Activated CD8-positive, alpha-beta memory T cell treated with anti-CD3 and anti-CD28 coated beads, Interleukin-2, amount 10 ng/mL, durations not matched to agents 7 days and 5 days (primary cell): ENCODE measurements around the gene INTS6. TPM values are rescaled to one million over a fixed set of nuclear protein-coding genes. Genes with fewer than 3 reads are reported as not detected.

ENCODE experiments used
- ATAC-seq: fragments of 150-1000 bp; cut with Tn5 transposase; one replicate; pipeline ENCODE4 v1.10.0; 2021; ENCODE audit warnings: moderate library complexity
- CTCF ChIA-PET: fragments of 350-600 bp; sonication (Branson Sonifier 250); formaldehyde crosslinking; loops from one replicate; lab custom pipeline; 2021; ENCODE audit warnings: antibody characterized with exemption; lab: Charles Lee
- DNase-seq: peaks from one replicate; pipeline ENCODE4 v3.0.0-alpha.2; 2020
- H3K27ac Mint-ChIP-seq: one replicate; pipeline ENCODE4 v1.8.0; 2021; ENCODE audit warnings: mild to moderate bottlenecking, mixed read lengths
- H3K27me3 Mint-ChIP-seq: one replicate; pipeline ENCODE4 v1.8.0; 2021; ENCODE audit warnings: mixed read lengths
- H3K36me3 Mint-ChIP-seq: one replicate; pipeline ENCODE4 v1.8.0; 2021; ENCODE audit warnings: mild to moderate bottlenecking, mixed read lengths
- H3K4me1 Mint-ChIP-seq: one replicate; pipeline ENCODE4 v1.8.0; 2021; ENCODE audit warnings: mixed read lengths
- H3K4me3 Mint-ChIP-seq: one replicate; pipeline ENCODE4 v1.8.0; 2021; ENCODE audit warnings: mild to moderate bottlenecking, moderate library complexity, mixed read lengths
- H3K9me3 Mint-ChIP-seq: one replicate; pipeline ENCODE4 v1.8.0; 2022; ENCODE audit warnings: low read depth, mixed read lengths
- total RNA-seq, 2 experiments: library from RNA; stranded (reverse); gene quantifications; one replicate each; pipeline ENCODE4 v1.2.3, GENCODE V29; 2021

The INTS6 gene
- total RNA-seq: 10 to 100 TPM; 52.9 to 60.3 TPM

DNA sequence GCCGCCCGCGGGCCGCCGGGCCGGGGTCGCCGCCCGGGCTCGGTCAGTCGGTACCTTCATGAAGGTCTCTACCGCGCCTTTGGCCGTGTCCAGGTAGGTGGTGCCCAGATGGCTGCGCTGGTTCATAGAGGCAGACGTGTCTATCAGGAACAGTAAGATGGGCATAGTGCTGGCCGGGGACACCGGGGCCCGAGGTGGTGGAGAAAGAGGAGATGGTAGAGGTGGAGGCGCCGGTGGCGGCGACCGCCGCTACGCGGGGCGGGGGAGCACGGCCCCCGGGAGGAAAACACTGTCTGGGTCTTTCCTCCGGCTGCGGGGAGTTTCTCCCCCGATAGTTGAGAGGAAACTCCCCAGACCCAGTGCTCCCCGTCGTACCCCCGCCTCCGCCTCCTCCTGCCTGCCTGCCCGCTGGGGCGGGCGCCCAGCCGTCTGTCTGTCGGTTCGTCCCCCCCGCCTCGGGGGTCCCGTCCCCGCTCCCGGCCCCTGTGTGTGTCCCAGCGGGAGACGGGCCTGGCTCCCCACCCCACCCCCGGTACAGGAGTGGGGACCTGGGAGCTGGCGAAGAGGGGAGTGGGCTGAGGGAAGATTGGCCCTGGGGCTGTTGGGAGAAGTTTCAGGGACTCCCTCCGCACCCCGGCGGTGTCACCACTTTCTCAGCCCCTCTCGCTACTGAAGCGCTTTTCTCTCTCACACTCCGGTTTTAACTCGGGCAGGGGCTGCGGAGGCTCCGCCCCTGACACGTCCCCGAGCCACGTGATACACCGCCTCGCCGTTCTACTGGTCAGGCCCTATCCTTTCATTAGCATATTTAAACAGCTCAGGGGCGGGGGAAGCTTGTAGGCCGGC, at the start of gene INTS6:
Gene INTS6 (minus strand): TSS at position 676 of the 846 bp plus-strand sequence. CDS start 511 bp downstream, at position 165.
- peak; percentile 99 for DNase-seq
- peak; percentile 84 for ATAC-seq
- Mint-ChIP-seq H3K4me3 (peak within 1 kb of the TSS; percentile 90), H3K27ac (peak within 1 kb of the TSS; percentile 97), H3K4me1 (peaks cover 32% of the 10 kb centered on the region), H3K9me3 (peaks cover 2% of the 10 kb centered on the region), H3K27me3 (no peaks in the 10 kb centered on the region), H3K36me3 (peaks cover 44% of the 10 kb centered on the region)
- CTCF ChIA-PET: interaction anchor here (0.8 to 1.5 kb wide), 6 partner anchors 81 to 328 kb away, joined by 3 to 6 read pairs (median 3); no protein-coding TSS in a partner anchor

GRCh38 chr13:51502153-51502651, 49.4 kb upstream of the INTS6 start:
- no peak overlapping the region for H3K4me3 Mint-ChIP-seq

DNA sequence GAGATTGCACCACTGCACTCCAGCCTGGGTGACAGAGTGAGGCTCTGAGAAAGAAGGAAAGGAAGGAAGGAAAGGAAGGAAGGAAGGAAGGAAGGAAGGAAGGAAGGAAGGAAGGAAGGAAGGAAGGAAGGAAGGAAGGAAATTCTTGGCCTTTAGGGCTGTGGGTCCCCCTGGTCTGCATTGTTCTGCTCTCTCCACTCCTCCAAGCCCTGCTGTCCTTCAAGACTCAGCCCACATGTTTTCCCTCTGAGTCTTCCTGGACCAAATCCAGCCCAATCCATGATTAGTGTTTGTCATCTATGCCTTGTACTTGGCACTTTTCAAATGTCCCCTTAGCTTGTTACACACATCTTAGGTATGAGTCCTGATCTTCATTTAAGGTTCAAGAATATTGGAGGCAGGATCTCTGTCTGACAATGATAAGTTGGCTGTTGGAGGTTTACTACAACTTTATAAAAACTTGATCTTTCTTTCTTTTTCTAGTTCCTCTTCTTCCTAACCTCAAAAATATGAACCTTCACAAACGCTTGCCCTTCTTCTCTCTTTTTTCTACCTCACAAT, 48.8 kb upstream of the INTS6 start:
- CTCF ChIA-PET: no interaction called here
- ATAC-seq (no peak), DNase-seq (no peak)
- no peaks in the 10 kb centered on the region for H3K9me3 Mint-ChIP-seq
- H3K4me3 Mint-ChIP-seq: no peak overlapping the region
- peaks cover 18% of the 10 kb centered on the region for H3K4me1 Mint-ChIP-seq
- no peak overlapping the region for H3K27ac Mint-ChIP-seq
- H3K27me3 Mint-ChIP-seq: peaks cover 9% of the 10 kb centered on the region
- H3K36me3 Mint-ChIP-seq: no peaks in the 10 kb centered on the region

More at GRCh38 chr13:51502153-51502651, 49.4 kb upstream of the INTS6 start:
- DNase-seq: no peak
- Mint-ChIP-seq H3K9me3 (no peaks in the 10 kb centered on the region), H3K36me3 (no peaks in the 10 kb centered on the region), H3K27ac (no peak overlapping the region), H3K27me3 (peaks cover 6% of the 10 kb centered on the region), H3K4me1 (peaks cover 18% of the 10 kb centered on the region)
- ATAC-seq: peak; percentile 63
- CTCF ChIA-PET: no interaction called here

- Mint-ChIP-seq H3K36me3 (no peaks in the 10 kb centered on the region), H3K27ac (no peak overlapping the region), H3K27me3 (peaks cover 14% of the 10 kb centered on the region), H3K9me3 (no peaks in the 10 kb centered on the region), H3K4me3 (no peak overlapping the region), H3K4me1 (peaks cover 18% of the 10 kb centered on the region)
- CTCF ChIA-PET: no interaction called here
- ATAC-seq (no peak), DNase-seq (no peak)
These were observed 48.3 kb upstream of the INTS6 start for GRCh38 chr13:51501096-51501495.

DNA sequence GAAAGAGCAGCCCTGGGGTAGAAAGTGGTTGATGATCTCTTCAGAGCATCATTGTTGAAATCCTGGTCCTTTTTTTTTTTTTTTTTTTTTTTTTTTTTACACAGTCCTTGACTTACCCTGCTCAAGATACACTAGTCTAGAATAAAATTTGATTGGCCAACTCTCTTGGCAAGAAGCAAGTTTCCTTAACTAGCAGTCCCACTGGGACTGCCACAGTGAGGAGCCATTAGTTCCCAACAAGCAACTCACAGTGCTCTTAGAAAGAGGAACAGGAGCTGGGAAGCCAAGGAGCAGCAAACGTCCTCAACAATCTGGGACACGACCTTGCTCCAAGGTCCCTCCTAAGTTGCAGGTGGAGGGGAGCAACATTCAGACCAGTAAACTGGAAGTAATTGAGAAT, 47.9 kb upstream of the INTS6 start:
- DNase-seq (no peak), ATAC-seq (no peak)
- CTCF ChIA-PET: no interaction called here
- H3K27ac Mint-ChIP-seq: no peak overlapping the region
- peaks cover 16% of the 10 kb centered on the region for H3K27me3 Mint-ChIP-seq
- no peaks in the 10 kb centered on the region for H3K36me3 Mint-ChIP-seq
- no peak overlapping the region for H3K4me3 Mint-ChIP-seq
- H3K9me3 Mint-ChIP-seq: no peaks in the 10 kb centered on the region
- peaks cover 18% of the 10 kb centered on the region for H3K4me1 Mint-ChIP-seq

DNA sequence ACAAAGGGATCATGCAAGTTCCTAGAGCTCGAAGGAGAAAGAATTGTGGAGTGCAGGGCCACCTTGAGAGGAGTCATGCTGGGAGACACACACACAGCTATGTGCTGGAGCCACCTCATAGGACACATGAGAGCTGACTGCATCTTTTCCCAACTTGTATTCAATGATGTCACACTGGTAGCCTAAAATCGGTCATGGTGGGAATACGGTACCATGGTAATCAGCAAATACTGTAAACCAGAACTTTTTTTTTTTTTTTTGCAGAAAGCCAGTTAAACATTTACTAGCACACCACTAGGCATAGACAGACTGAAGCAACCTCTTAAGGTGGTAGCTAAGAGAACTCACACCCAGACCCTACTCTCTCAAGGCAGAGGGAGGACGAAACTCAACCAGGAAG, 47.0 kb upstream of the INTS6 start:
- CTCF ChIA-PET: no interaction called here
- no peak for ATAC-seq
- no peak for DNase-seq
- peaks cover 18% of the 10 kb centered on the region for H3K4me1 Mint-ChIP-seq
- H3K9me3 Mint-ChIP-seq: no peaks in the 10 kb centered on the region
- H3K4me3 Mint-ChIP-seq: no peak overlapping the region
- H3K36me3 Mint-ChIP-seq: no peaks in the 10 kb centered on the region
- H3K27ac Mint-ChIP-seq: no peak overlapping the region
- H3K27me3 Mint-ChIP-seq: peaks cover 20% of the 10 kb centered on the region

GRCh38 chr13:51495316-51495715, 42.5 kb upstream of the INTS6 start:
- CTCF ChIA-PET: no interaction called here
- H3K27ac Mint-ChIP-seq: no peak overlapping the region
- peaks cover 2% of the 10 kb centered on the region for H3K4me1 Mint-ChIP-seq
- H3K4me3 Mint-ChIP-seq: no peak overlapping the region
- ATAC-seq: no peak
- H3K36me3 Mint-ChIP-seq: no peaks in the 10 kb centered on the region
- no peaks in the 10 kb centered on the region for H3K9me3 Mint-ChIP-seq
- peaks cover 20% of the 10 kb centered on the region for H3K27me3 Mint-ChIP-seq
- DNase-seq: no peak

GRCh38 chr13:51494156-51494555, 41.3 kb upstream of the INTS6 start:
- DNase-seq (no peak), ATAC-seq (no peak)
- Mint-ChIP-seq H3K27me3 (peaks cover 20% of the 10 kb centered on the region), H3K4me1 (no peaks in the 10 kb centered on the region), H3K4me3 (no peak overlapping the region), H3K9me3 (no peaks in the 10 kb centered on the region), H3K36me3 (no peaks in the 10 kb centered on the region), H3K27ac (no peak overlapping the region)
- CTCF ChIA-PET: no interaction called here

DNA sequence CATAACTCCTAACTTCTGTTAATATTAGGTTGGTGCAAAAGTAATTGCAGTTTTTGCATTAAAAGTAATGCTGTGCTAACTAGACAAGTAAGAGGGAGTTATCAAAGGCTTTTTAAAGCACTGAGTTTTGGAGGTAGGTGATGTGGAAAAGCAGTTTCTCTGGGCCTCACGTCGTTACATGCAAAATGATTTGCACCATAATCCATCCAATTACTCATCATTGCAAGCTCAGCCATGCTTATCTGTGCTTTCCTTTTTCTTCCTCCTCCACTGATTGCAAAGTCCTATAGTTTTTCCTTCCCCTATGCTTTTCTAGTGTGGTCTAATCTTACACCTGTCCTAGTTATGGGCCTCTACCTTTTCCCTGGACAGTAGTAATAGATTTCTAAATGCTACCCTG, 35.4 kb upstream of the INTS6 start:
- CTCF ChIA-PET: no interaction called here
- Mint-ChIP-seq H3K27me3 (no peaks in the 10 kb centered on the region), H3K27ac (no peak overlapping the region), H3K4me3 (no peak overlapping the region), H3K4me1 (no peaks in the 10 kb centered on the region), H3K9me3 (no peaks in the 10 kb centered on the region), H3K36me3 (no peaks in the 10 kb centered on the region)
- ATAC-seq (no peak), DNase-seq (no peak)

GRCh38 chr13:51481656-51482055, 28.8 kb upstream of the INTS6 start:
- no peaks in the 10 kb centered on the region for H3K4me1 Mint-ChIP-seq
- CTCF ChIA-PET: no interaction called here
- DNase-seq (no peak), ATAC-seq (no peak)
- no peak overlapping the region for H3K4me3 Mint-ChIP-seq
- H3K9me3 Mint-ChIP-seq: no peaks in the 10 kb centered on the region
- no peak overlapping the region for H3K27ac Mint-ChIP-seq
- H3K27me3 Mint-ChIP-seq: no peaks in the 10 kb centered on the region
- H3K36me3 Mint-ChIP-seq: no peaks in the 10 kb centered on the region

- H3K9me3 Mint-ChIP-seq: no peaks in the 10 kb centered on the region
- no peaks in the 10 kb centered on the region for H3K36me3 Mint-ChIP-seq
- H3K4me3 Mint-ChIP-seq: no peak overlapping the region
- H3K27me3 Mint-ChIP-seq: no peaks in the 10 kb centered on the region
- H3K4me1 Mint-ChIP-seq: peaks cover 2% of the 10 kb centered on the region
- DNase-seq: no peak
- CTCF ChIA-PET: no interaction called here
- ATAC-seq: no peak
- H3K27ac Mint-ChIP-seq: no peak overlapping the region
These were observed 26.3 kb upstream of the INTS6 start for GRCh38 chr13:51479199-51479523.

DNA sequence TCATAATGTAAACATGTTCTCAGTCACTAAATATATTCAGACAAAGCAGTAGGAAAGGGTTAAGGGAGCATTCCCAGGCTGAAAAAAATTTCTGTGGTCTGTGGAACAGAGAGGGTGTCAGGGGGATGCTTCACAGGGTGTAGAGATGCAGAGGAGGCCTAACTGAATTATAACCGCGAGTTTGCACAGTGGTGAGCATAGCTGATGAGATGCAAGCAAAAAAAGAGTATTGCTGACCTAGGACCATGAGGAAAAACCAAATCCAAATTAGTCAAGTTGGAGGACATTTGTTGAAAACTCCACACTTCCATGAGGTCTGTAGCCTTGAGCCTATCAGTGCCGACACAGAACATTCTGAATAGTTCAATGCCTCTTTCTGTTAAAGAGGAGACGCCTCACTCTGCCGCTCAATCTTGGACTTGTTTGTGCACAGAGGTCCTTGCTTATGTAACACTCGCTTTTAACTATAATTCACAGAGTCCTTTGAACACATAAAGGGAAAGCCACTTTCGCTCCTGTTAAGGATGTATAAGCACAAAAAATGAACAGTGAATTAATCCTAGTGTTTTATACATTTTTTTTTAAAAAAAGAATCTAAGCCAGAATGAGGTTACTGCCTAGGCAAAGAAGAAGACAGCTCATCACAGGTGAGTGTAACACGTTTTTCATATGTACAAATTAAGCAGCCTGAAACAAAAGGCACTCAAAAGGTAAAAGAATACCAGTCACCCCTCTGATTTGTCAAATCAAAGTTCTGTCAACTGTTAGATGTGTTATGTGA, 25.8 kb upstream of the INTS6 start:
- no peaks in the 10 kb centered on the region for H3K9me3 Mint-ChIP-seq
- H3K27ac Mint-ChIP-seq: no peak overlapping the region
- no peak for ATAC-seq
- CTCF ChIA-PET: no interaction called here
- H3K4me1 Mint-ChIP-seq: peaks cover 2% of the 10 kb centered on the region
- DNase-seq: no peak
- H3K27me3 Mint-ChIP-seq: no peaks in the 10 kb centered on the region
- no peak overlapping the region for H3K4me3 Mint-ChIP-seq
- no peaks in the 10 kb centered on the region for H3K36me3 Mint-ChIP-seq

DNA sequence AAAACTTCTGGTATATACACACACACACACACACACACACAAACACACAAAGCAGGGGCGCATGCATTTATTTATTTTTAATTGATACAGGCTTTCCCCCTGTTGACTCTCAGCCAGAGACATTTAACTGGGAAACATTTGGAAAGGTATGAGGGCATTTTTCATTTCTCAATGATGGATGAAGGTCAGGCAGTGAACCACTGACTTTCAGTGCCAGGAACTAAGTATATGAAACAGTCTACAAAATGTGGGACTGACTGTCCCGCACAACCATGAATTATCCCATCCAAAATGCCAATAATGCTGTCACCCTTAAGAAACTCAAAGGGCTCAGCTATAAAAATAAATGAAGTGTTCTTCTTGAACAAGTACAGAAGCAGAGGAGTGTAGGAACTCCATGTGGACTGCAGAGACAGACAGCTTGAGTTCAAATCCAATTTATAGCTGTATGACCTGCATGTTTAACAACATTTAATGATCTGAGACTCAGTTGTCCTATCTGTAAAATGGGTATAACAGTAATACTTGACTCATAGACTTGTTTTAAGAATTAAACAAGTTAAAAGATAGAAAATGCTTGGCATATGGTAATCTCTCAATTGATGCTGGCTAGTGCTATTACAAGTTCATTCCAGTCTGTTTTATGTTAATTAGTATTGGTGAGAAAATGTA, 25.0 kb upstream of the INTS6 start:
- DNase-seq: no peak
- no peak overlapping the region for H3K27ac Mint-ChIP-seq
- no peak overlapping the region for H3K4me3 Mint-ChIP-seq
- CTCF ChIA-PET: no interaction called here
- H3K4me1 Mint-ChIP-seq: peaks cover 2% of the 10 kb centered on the region
- H3K9me3 Mint-ChIP-seq: no peaks in the 10 kb centered on the region
- no peaks in the 10 kb centered on the region for H3K27me3 Mint-ChIP-seq
- no peaks in the 10 kb centered on the region for H3K36me3 Mint-ChIP-seq
- no peak for ATAC-seq
